HG02852 (cell line): ENCODE measurements around the gene HOXA13.

Experiments
- ATAC-seq: cut with Tn5 transposase; IDR thresholded peaks from one replicate; pipeline ENCODE4 v1.9.1; 2021; ENCODE audit warnings: mild to moderate bottlenecking, moderate library complexity; ENCODE audit not compliant: unreplicated experiment

HOXA13 gene

GRCh38 chr7:27199849-27200760 is at the start of gene HOXA13:
Gene HOXA13 (minus strand): TSS chr7:27200091. CDS start chr7:27200077, 14 bp downstream.
- ATAC-seq = no peak

- ATAC-seq = no peak
Measured at GRCh38 chr7:27248911-27249723, 49.2 kb upstream of the HOXA13 start.

GRCh38 chr7:27248427-27248806 is 48.5 kb upstream of the HOXA13 start:
- ATAC-seq = no peak

- ATAC-seq = no peak
Measured at GRCh38 chr7:27247452-27248426, 47.8 kb upstream of the HOXA13 start.

- no peak for ATAC-seq
Measured at GRCh38 chr7:27247000-27247399, 47.1 kb upstream of the HOXA13 start.

GRCh38 chr7:27245798-27246691 is 46.2 kb upstream of the HOXA13 start:
- no peak for ATAC-seq

GRCh38 chr7:27245124-27245797 is 45.4 kb upstream of the HOXA13 start:
- ATAC-seq = no peak

GRCh38 chr7:27244488-27245123 is 44.7 kb upstream of the HOXA13 start:
- ATAC-seq = no peak

GRCh38 chr7:27243340-27244163 is 43.7 kb upstream of the HOXA13 start:
- ATAC-seq = no peak

- ATAC-seq = no peak
Measured at GRCh38 chr7:27242555-27243339, 42.9 kb upstream of the HOXA13 start, which contains the start of gene EVX1. Gene EVX1 (plus strand): TSS chr7:27242802. CDS start chr7:27243031, 229 bp downstream.

GRCh38 chr7:27242154-27242553 is 42.3 kb upstream of the HOXA13 start:
- ATAC-seq = no peak

GRCh38 chr7:27241189-27242056 is 41.5 kb upstream of the HOXA13 start:
- ATAC-seq = no peak

- ATAC-seq = no peak
Measured at GRCh38 chr7:27240015-27240731, 40.3 kb upstream of the HOXA13 start.

- no peak for ATAC-seq
Measured at GRCh38 chr7:27239387-27240014, 39.6 kb upstream of the HOXA13 start.

- no peak for ATAC-seq
Measured at GRCh38 chr7:27238979-27239386, 39.1 kb upstream of the HOXA13 start.
